Measurements from ENCODE around the gene TMEM176A. TPM values are rescaled to one million over a fixed set of nuclear protein-coding genes. Genes with fewer than 3 reads are reported as not detected.

Gene TMEM176A
- polyA plus RNA-seq, 1 experiment: 1.5 TPM

GRCh38 chr7:150755473-150756099 is 45.0 kb upstream of the TMEM176A start:
- Histone ChIP-seq H3K27ac (ENCODE audit: low read depth, low read length) (no peak overlapping the region), H3K27me3 (ENCODE audit: control insufficient read depth, insufficient read depth, low read length) (no peaks in the 10 kb centered on the region), H3K4me3 (ENCODE audit: low read depth, low read length) (no peak overlapping the region), H3K9me3 (ENCODE audit: control insufficient read depth, insufficient read depth, low read length) (no peaks in the 10 kb centered on the region)
- no peak for DNase-seq (ENCODE audit: low read depth, low spot score)
- CTCF ChIA-PET: interaction anchor here (0.6 kb wide), 1 partner anchor 467 kb away, joined by 3 read pairs; no protein-coding TSS in a partner anchor
- no peak for TF ChIP-seq CTCF (IDR thresholded peaks at IDR 0.05; ENCODE audit: low read depth, low read length)
- POLR2A ChIA-PET: interaction anchor here (0.6 kb wide), 1 partner anchor 1632 kb away, joined by 6 read pairs; no protein-coding TSS in a partner anchor

- Histone ChIP-seq H3K27me3 (ENCODE audit: control insufficient read depth, insufficient read depth, low read length) (no peaks in the 10 kb centered on the region), H3K4me3 (ENCODE audit: low read depth, low read length) (no peak overlapping the region), H3K27ac (ENCODE audit: low read depth, low read length) (no peak overlapping the region), H3K9me3 (ENCODE audit: control insufficient read depth, insufficient read depth, low read length) (no peaks in the 10 kb centered on the region)
- no peak for TF ChIP-seq CTCF (IDR thresholded peaks at IDR 0.05; ENCODE audit: low read depth, low read length)
- no peak for DNase-seq (ENCODE audit: low read depth, low spot score)
- POLR2A ChIA-PET: no interaction called here
- CTCF ChIA-PET: interaction anchor here (0.6 kb wide), 1 partner anchor 468 kb away, joined by 3 read pairs; no protein-coding TSS in a partner anchor
Observed at GRCh38 chr7:150756166-150756565, 44.4 kb upstream of the TMEM176A start.

- H3K27me3 ChIP-seq (ENCODE audit: control insufficient read depth, insufficient read depth, low read length): no peaks in the 10 kb centered on the region
- ChIA-PET CTCF (interaction anchor here (0.6 kb wide), 1 partner anchor 13 kb away, joined by 10 read pairs; no protein-coding TSS in a partner anchor), POLR2A (no interaction called here)
- no peak overlapping the region for H3K27ac ChIP-seq (ENCODE audit: low read depth, low read length)
- H3K4me3 ChIP-seq (ENCODE audit: low read depth, low read length): no peak overlapping the region
- TF ChIP-seq CTCF (IDR thresholded peaks at IDR 0.05; ENCODE audit: low read depth, low read length): no peak; the same call in 1 of the 2 replicates
- no peak for DNase-seq (ENCODE audit: low read depth, low spot score)
- H3K9me3 ChIP-seq (ENCODE audit: control insufficient read depth, insufficient read depth, low read length): no peaks in the 10 kb centered on the region
Observed at GRCh38 chr7:150756858-150757257, 43.7 kb upstream of the TMEM176A start.

DNA sequence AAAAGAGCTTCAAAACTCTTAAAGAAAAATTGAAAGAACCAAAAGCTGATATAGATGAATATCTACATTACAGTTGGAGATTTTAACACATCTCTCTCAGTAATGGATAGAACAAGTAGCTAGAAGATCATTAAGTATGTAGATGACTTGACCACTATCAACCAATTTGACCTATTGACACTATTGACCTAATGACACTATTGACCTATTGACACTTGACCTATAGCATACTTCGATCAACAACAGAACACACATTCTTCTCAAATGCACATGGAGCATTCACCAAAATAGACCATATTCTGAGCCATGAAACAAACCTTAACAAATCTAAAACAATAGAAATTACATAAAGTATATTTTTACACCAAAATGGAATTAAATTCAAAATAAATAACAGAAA is 41.1 kb upstream of the TMEM176A start:
- H3K4me3 ChIP-seq (ENCODE audit: low read depth, low read length): no peak overlapping the region
- H3K27ac ChIP-seq (ENCODE audit: low read depth, low read length): no peak overlapping the region
- DNase-seq (ENCODE audit: low read depth, low spot score): no peak
- no peaks in the 10 kb centered on the region for H3K27me3 ChIP-seq (ENCODE audit: control insufficient read depth, insufficient read depth, low read length)
- ChIA-PET POLR2A (no interaction called here), CTCF (interaction anchor here (0.8 kb wide), 1 partner anchor 13 kb away, joined by 3 read pairs; no protein-coding TSS in a partner anchor)
- TF ChIP-seq CTCF (IDR thresholded peaks at IDR 0.05; ENCODE audit: low read depth, low read length): no peak
- H3K9me3 ChIP-seq (ENCODE audit: control insufficient read depth, insufficient read depth, low read length): no peaks in the 10 kb centered on the region

GRCh38 chr7:150766334-150766709 is 34.2 kb upstream of the TMEM176A start:
- H3K27ac ChIP-seq (ENCODE audit: low read depth, low read length): no peak overlapping the region
- CTCF ChIA-PET: interaction anchor here (0.8 kb wide), 1 partner anchor 12 kb away, joined by 3 read pairs; no protein-coding TSS in a partner anchor

More at GRCh38 chr7:150766334-150766709, 34.2 kb upstream of the TMEM176A start:
- Histone ChIP-seq H3K9me3 (ENCODE audit: control insufficient read depth, insufficient read depth, low read length) (no peaks in the 10 kb centered on the region), H3K27me3 (ENCODE audit: control insufficient read depth, insufficient read depth, low read length) (no peaks in the 10 kb centered on the region), H3K4me3 (ENCODE audit: low read depth, low read length) (no peak overlapping the region)
- TF ChIP-seq CTCF (IDR thresholded peaks at IDR 0.05; ENCODE audit: low read depth, low read length): no peak
- DNase-seq (ENCODE audit: low read depth, low spot score): no peak
- POLR2A ChIA-PET: no interaction called here

Data from AG04450 (cell line).